ENCODE results near the gene TBC1D32.

The TBC1D32 gene, protein sequence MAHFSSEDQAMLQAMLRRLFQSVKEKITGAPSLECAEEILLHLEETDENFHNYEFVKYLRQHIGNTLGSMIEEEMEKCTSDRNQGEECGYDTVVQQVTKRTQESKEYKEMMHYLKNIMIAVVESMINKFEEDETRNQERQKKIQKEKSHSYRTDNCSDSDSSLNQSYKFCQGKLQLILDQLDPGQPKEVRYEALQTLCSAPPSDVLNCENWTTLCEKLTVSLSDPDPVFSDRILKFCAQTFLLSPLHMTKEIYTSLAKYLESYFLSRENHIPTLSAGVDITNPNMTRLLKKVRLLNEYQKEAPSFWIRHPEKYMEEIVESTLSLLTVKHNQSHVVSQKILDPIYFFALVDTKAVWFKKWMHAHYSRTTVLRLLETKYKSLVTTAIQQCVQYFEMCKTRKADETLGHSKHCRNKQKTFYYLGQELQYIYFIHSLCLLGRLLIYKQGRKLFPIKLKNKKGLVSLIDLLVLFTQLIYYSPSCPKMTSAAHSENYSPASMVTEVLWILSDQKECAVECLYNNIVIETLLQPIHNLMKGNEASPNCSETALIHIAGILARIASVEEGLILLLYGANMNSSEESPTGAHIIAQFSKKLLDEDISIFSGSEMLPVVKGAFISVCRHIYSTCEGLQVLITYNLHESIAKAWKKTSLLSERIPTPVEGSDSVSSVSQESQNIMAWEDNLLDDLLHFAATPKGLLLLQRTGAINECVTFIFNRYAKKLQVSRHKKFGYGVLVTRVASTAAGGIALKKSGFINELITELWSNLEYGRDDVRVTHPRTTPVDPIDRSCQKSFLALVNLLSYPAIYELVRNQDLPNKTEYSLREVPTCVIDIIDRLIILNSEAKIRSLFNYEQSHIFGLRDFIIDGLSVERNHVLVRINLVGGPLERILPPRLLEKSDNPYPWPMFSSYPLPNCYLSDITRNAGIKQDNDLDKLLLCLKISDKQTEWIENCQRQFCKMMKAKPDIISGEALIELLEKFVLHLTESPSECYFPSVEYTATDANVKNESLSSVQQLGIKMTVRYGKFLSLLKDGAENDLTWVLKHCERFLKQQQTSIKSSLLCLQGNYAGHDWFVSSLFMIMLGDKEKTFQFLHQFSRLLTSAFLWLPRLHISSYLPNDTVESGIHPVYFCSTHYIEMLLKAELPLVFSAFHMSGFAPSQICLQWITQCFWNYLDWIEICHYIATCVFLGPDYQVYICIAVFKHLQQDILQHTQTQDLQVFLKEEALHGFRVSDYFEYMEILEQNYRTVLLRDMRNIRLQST

GRCh38 chr6:121334299-121335086 lies at the start of gene TBC1D32:
Gene TBC1D32, minus strand, starts transcription at chr6:121334480. Its CDS starts 50 bp downstream, at chr6:121334430.
- TF ChIP-seq, protein P1, sequence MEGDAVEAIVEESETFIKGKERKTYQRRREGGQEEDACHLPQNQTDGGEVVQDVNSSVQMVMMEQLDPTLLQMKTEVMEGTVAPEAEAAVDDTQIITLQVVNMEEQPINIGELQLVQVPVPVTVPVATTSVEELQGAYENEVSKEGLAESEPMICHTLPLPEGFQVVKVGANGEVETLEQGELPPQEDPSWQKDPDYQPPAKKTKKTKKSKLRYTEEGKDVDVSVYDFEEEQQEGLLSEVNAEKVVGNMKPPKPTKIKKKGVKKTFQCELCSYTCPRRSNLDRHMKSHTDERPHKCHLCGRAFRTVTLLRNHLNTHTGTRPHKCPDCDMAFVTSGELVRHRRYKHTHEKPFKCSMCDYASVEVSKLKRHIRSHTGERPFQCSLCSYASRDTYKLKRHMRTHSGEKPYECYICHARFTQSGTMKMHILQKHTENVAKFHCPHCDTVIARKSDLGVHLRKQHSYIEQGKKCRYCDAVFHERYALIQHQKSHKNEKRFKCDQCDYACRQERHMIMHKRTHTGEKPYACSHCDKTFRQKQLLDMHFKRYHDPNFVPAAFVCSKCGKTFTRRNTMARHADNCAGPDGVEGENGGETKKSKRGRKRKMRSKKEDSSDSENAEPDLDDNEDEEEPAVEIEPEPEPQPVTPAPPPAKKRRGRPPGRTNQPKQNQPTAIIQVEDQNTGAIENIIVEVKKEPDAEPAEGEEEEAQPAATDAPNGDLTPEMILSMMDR (IDR thresholded peaks at IDR 0.05): no peak

DNA sequence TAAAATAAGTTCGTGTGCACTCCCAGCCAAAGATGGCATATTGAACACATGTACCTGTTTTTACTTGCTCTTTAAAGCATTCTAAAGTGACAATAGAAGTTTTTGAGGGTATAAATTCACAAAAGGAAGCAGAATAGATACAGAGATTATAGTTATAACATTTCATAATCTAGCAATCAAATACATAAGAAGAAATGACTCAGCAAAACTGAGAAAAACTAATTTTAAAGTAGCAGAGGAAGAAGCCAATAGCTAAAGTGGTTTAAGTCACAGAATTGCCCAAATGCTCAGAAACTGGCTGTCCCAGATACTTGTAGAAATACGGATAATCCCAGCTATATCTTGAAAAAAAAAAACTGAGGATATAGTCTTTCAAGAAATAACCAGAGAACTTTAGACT lies 49.2 kb upstream of the TBC1D32 start:
- TF ChIP-seq, protein P1 (IDR thresholded peaks at IDR 0.05): no peak

DNA sequence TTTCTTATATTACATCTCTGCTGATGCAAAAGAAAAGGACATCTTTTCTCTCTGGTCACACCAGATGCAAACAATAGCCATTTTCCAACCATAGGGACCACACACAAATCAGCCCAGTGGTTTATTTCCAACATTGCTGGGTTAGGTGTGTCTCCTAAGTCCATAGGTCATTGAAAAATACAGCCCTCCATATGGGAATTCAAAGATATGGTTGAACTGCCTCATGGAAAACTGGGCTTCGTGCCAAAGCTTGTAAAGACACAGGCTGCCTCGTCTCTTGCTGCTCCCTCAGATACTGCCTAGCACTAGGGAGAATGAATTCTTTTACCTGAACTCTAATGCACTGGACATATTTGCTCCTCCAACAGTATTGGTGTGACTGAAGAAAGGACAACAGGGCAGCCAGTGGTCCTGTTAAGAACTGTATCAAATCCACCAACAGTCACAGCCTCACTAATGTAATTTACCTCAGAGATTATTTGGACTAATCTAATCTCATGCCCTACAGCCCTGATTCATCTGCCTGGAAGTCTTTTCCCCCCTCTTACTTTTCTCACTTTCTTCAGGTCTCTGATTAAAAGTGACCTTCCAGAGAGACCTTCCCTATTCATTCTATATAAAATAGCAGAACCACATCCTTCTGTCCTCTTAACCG lies 48.3 kb upstream of the TBC1D32 start:
- TF ChIP-seq, protein P1 (IDR thresholded peaks at IDR 0.05): no peak

DNA sequence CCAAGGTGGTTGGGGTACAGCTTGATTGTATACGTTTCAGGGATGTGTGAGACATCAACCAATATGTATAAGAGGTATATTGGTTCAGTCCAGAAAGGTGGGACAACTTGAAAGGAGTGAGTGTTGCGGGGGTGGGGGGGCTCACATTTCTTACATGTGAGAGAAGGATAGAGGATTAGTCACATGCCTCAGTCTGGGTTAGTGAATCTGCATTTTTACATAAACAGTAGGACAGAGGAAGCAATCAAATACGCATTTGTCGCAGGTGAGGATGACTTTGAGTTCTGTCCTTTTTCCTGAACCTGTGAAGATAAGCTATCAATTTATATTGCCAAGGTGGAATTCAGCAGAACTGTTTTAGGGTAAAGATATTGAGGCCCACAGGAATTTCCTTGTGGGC lies 42.1 kb upstream of the TBC1D32 start:
- TF ChIP-seq, protein P1 (IDR thresholded peaks at IDR 0.05): no peak

- TF ChIP-seq, protein P1 (IDR thresholded peaks at IDR 0.05): no peak
Observed at GRCh38 chr6:121365536-121366521, 31.5 kb upstream of the TBC1D32 start.

DNA sequence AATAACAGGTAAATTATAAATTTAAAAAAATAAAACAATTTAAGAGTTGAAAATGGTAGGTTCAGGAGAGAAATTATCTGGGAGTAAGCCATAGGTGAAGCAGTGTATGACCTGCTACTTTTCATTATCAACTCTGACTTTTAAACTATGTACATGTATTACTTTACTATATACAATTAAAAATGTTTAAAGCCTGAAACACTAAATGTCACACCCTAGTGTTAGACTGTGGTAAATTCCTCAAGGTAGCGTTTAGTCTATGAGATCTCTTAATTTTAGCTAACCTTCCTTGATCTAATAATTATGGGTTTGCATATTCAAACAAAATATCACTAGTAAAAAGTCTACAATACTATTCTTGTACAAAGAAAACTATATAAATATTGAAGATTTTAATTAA lies 22.3 kb upstream of the TBC1D32 start:
- TF ChIP-seq, protein P1 (IDR thresholded peaks at IDR 0.05): peak; percentile 19; the same call in 1 of the 2 replicates

Measured in LNCAP (cell line).